NT2/D1 (cell line): Measurements from ENCODE around the gene PCGF1.

Experiments
- DNase-seq: peaks from one replicate; pipeline ENCODE4 v3.0.0-alpha.2; 2011; ENCODE audit warnings: low read depth, low spot score
- H3K27me3 ChIP-seq: 2 replicates; pipeline ENCODE4 v1.6.0; 2011; ENCODE audit warnings: mild to moderate bottlenecking; ENCODE audit not compliant: insufficient read length, insufficient read depth
- H3K36me3 ChIP-seq: 2 replicates; pipeline ENCODE4 v1.6.1; 2011; ENCODE audit warnings: mild to moderate bottlenecking, low read length, mixed read lengths; ENCODE audit not compliant: insufficient read depth, insufficient read length
- H3K4me1 ChIP-seq: 2 replicates; pipeline ENCODE4 v1.5.1; 2011; ENCODE audit not compliant: insufficient read depth, insufficient read length
- H3K4me3 ChIP-seq: 2 replicates; pipeline ENCODE4 v1.5.1; 2011; ENCODE audit warnings: low read depth; ENCODE audit not compliant: insufficient read length
- H3K9ac ChIP-seq: 2 replicates; pipeline ENCODE4 v1.6.0; 2011; ENCODE audit warnings: low read depth; ENCODE audit not compliant: insufficient read length
- H3K9me3 ChIP-seq: 2 replicates; pipeline ENCODE4 v1.5.1; 2011; ENCODE audit warnings: mild to moderate bottlenecking, low read length; ENCODE audit not compliant: insufficient read depth
- SUZ12 ChIP-seq: IDR thresholded peaks from 2 replicates; pipeline ENCODE4 v1.6.1; 2011; ENCODE audit not compliant: insufficient read length, insufficient read depth; ENCODE audit errors: extremely low read depth
- YY1 ChIP-seq: IDR thresholded peaks from 2 replicates; pipeline ENCODE4 v1.6.1; 2011; ENCODE audit not compliant: insufficient read length, insufficient read depth
- ZNF274 ChIP-seq: IDR thresholded peaks from 2 replicates; pipeline ENCODE4 v1.6.1; 2011; ENCODE audit warnings: mild to moderate bottlenecking, low read depth, low read length

PCGF1 gene

DNA sequence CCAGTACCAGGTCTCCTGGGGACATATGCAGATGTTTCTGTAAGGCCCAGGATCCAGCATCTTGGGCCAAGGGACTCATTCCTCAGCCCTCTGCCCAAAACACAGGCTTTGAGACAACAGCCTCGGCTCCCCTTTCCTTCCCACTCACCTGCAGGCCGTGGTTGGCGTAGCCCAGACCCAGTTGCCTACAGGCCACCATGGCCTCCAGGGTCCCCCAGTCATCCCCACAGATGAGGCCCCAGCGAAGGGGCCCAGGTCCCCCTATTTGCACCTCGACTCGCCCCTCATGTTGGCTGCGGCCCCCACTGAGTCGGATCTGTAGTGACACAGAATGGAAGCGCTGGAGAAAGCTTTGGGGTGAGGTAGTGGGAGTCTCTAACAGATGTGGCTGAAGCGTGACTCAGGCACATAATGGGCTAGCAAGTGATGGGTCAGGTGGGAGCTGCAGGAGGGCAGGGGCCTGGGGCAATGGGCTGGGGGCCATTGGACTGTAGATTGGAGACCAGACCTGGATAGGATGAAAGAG lies 28.0 kb upstream of the PCGF1 start:
- H3K9me3 ChIP-seq, result no peaks in the 10 kb centered on the region
- no peaks in the 10 kb centered on the region for H3K4me1 ChIP-seq
- TF ChIP-seq SUZ12 (no peak), ZNF274 (no peak), YY1 (no peak)
- DNase-seq, result no peak
- no peaks in the 10 kb centered on the region for H3K27me3 ChIP-seq
- peaks cover 34% of the 10 kb centered on the region for H3K36me3 ChIP-seq
- no peak overlapping the region for H3K9ac ChIP-seq
- no peak overlapping the region for H3K4me3 ChIP-seq

GRCh38 chr2:74534411-74534810 lies 26.9 kb upstream of the PCGF1 start:
- TF ChIP-seq ZNF274, result no peak
- TF ChIP-seq YY1, result no peak
- no peak for TF ChIP-seq SUZ12
- H3K27me3 ChIP-seq, result no peaks in the 10 kb centered on the region
- no peak for DNase-seq
- no peak overlapping the region for H3K9ac ChIP-seq
- no peaks in the 10 kb centered on the region for H3K9me3 ChIP-seq
- H3K4me1 ChIP-seq, result no peaks in the 10 kb centered on the region
- H3K36me3 ChIP-seq, result peaks cover 34% of the 10 kb centered on the region
- H3K4me3 ChIP-seq, result no peak overlapping the region

GRCh38 chr2:74533464-74533863 lies 26.0 kb upstream of the PCGF1 start:
- no peak for DNase-seq
- no peak for TF ChIP-seq ZNF274
- TF ChIP-seq SUZ12, result no peak
- TF ChIP-seq YY1, result no peak

GRCh38 chr2:74532222-74532621 lies 24.7 kb upstream of the PCGF1 start:
- Histone ChIP-seq H3K4me1 (no peaks in the 10 kb centered on the region), H3K36me3 (peaks cover 52% of the 10 kb centered on the region), H3K9ac (no peak overlapping the region), H3K27me3 (no peaks in the 10 kb centered on the region), H3K4me3 (no peak overlapping the region), H3K9me3 (no peaks in the 10 kb centered on the region)
- TF ChIP-seq SUZ12 (no peak), YY1 (no peak), ZNF274 (no peak)
- DNase-seq, result no peak

More at GRCh38 chr2:74533464-74533863, 26.0 kb upstream of the PCGF1 start:
- Histone ChIP-seq H3K4me1 (no peaks in the 10 kb centered on the region), H3K9me3 (no peaks in the 10 kb centered on the region), H3K4me3 (no peak overlapping the region), H3K27me3 (no peaks in the 10 kb centered on the region), H3K36me3 (peaks cover 39% of the 10 kb centered on the region), H3K9ac (no peak overlapping the region)

DNA sequence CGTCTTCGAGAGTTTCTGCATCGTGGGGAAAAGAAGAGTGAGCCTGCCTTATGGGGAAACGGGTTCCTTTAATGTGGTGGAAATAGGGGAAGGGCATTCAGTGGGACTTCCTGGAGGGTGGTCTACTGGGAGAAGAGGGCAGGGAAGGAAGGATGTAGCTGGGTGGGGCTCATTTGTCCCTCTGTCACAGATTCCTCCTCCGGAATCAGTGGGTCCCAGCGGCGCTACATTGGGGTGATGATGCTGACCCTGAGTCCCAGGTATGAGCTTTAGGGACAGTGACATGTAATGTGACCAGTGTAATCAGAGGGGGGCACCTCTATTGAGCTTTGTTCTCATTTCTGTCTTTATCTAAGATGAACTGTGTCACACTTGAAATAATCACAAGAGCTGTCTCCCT lies 24.2 kb upstream of the PCGF1 start:
- no peaks in the 10 kb centered on the region for H3K27me3 ChIP-seq
- no peak overlapping the region for H3K9ac ChIP-seq
- DNase-seq, result no peak
- TF ChIP-seq ZNF274, result no peak
- no peak for TF ChIP-seq YY1
- no peak for TF ChIP-seq SUZ12
- H3K4me1 ChIP-seq, result no peaks in the 10 kb centered on the region
- peaks cover 57% of the 10 kb centered on the region for H3K36me3 ChIP-seq
- no peaks in the 10 kb centered on the region for H3K9me3 ChIP-seq
- H3K4me3 ChIP-seq, result no peak overlapping the region

- Histone ChIP-seq H3K4me3 (peak overlapping the region; percentile 68), H3K9ac (peak overlapping the region; percentile 82), H3K27me3 (no peaks in the 10 kb centered on the region), H3K36me3 (peaks cover 69% of the 10 kb centered on the region), H3K9me3 (no peaks in the 10 kb centered on the region), H3K4me1 (no peaks in the 10 kb centered on the region)
- no peak for DNase-seq
- no peak for TF ChIP-seq YY1
- TF ChIP-seq ZNF274, result no peak
- TF ChIP-seq SUZ12, result no peak
These were observed 23.0 kb upstream of the PCGF1 start for GRCh38 chr2:74530239-74531187.

DNA sequence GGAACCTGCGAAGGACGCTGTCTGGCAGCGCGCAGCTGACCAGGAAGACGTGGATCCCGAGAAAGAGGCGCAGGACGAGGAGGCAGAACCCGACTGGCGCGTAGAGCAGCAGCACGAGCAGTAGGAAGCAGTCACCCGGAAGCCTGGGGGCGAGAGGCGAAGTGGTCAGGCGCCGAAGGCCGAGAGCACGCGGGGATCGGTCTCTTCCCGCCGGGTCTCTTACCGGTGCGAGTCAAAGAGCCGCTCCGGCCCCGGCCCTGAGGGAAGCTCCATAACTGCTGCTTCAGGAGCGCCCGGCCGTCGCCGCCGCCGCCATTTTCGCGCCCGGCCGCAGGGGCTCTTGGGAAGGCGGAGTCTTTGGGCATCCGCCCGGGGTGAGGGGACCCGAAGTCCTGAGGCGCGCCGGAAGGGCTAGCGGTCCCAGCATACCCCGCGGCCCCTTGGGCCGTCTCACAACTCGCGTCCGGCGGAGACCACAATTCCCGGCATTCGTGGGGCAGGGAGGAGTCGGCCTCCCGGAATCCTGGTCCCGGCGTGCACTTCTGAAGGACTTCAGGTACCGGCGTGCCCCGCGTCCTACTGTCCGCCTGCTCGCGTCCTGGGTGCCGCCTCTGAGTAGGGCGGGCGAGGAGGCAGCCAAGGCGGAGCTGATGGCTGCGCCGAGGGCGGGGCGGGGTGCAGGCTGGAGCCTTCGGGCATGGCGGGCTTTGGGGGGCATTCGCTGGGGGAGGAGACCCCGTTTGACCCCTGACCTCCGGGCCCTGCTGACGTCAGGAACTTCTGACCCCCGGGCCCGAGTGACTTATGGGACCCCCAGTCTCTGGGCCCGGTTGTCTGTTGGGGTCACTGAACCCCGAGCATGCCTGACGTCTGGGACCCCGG lies 22.1 kb upstream of the PCGF1 start, which contains the start of the genes AUP1 and HTRA2:
Gene AUP1, minus strand, starts transcription at position 350 of the 882 bp plus-strand sequence. Its CDS starts 77 bp downstream, at position 273.
Gene HTRA2, plus strand, starts transcription at position 577 of the 882 bp plus-strand sequence. Its CDS starts 74 bp downstream, at position 651.
- H3K9ac ChIP-seq, result peak within 1 kb of the TSS; percentile 100
- H3K36me3 ChIP-seq, result peaks cover 76% of the 10 kb centered on the region
- H3K4me1 ChIP-seq, result no peaks in the 10 kb centered on the region
- H3K4me3 ChIP-seq, result peak within 1 kb of the TSS; percentile 99
- no peaks in the 10 kb centered on the region for H3K27me3 ChIP-seq
- TF ChIP-seq ZNF274 (no peak), YY1 (peak; percentile 71)
- H3K9me3 ChIP-seq, result no peaks in the 10 kb centered on the region
- DNase-seq, result peak; percentile 99
